Measurements from ENCODE around the gene TMCC2.
A peak's percentile ranks its signal among the peaks of the same experiment; 100 is the strongest.
"Not testable (repeated sequence)": the region's sequence is repeated elsewhere in the genome, so short reads cannot be mapped to it uniquely, and the experiment has no call there.

TMCC2 gene

DNA sequence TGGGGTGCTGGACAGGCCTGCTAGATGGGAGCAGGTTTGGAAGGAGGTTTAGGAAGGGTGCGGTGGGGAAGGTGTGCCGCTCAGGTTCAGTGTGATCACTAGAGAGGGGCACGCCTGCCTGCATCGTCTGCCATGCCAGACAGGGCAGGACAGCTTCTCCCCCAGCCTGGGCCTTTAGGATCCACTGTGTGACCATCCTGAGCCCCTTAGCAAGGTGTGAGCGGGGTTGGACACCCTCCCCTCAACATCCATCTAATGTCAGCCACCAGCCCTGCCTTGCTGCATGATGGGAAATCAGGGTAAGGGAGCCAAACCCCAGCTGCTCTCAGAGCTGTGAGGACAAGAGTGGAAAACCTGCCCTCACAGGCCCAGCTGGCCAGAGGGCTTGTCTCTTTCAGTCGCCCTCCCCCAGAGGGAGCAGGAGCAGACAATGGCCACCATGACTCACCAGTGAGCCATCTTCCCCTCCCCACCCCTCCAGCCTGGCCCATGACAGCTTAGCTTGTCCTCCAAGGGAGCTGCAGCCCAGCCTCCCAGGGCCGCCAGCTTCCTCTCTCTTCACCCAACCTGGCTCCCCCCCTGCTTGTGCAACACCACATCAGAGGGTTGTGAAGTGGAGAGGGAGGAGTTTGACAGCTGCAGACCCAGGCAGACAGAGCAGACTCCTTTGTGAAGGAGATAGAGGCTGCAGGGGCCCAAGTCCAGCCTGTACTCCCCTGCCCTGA, 56.8 kb downstream of the TMCC2 start:
- peak; percentile 92 for DNase-seq

- DNase-seq, result peak; percentile 61
These were observed 57.8 kb downstream of the TMCC2 start for GRCh38 chr1:205285381-205286101.

DNA sequence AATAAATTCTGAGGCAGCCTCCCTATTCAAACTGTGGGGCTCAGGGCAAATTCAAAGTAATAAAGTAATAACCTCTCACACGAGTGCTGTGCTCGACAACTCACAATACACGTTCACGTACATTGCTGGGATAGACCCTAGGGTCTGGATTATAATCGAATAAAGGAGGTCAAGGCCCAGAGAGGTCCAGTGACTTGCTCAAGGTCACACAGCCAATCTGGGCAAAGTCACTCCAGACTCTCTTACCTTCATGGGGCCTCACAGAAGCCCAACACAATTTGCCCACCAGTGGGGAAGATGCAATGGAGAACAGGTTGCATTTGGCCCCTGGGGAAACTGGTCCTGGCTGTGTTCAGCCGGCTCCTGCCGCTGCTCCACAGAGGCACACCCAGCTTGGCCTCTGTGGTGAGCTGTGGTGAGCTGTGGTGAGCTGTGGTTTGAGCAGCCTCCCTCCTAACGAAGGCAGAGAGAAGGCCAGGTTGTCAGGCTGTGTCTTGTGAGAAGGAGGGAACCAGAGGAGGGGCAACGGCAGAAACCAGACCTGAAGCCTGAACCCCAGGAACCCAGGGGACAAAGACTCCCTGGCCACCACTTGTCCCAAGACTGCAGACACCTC, 58.7 kb downstream of the TMCC2 start:
- peak; percentile 67 for DNase-seq

- DNase-seq, result no peak
These were observed 59.3 kb downstream of the TMCC2 start for GRCh38 chr1:205287076-205287475.

DNA sequence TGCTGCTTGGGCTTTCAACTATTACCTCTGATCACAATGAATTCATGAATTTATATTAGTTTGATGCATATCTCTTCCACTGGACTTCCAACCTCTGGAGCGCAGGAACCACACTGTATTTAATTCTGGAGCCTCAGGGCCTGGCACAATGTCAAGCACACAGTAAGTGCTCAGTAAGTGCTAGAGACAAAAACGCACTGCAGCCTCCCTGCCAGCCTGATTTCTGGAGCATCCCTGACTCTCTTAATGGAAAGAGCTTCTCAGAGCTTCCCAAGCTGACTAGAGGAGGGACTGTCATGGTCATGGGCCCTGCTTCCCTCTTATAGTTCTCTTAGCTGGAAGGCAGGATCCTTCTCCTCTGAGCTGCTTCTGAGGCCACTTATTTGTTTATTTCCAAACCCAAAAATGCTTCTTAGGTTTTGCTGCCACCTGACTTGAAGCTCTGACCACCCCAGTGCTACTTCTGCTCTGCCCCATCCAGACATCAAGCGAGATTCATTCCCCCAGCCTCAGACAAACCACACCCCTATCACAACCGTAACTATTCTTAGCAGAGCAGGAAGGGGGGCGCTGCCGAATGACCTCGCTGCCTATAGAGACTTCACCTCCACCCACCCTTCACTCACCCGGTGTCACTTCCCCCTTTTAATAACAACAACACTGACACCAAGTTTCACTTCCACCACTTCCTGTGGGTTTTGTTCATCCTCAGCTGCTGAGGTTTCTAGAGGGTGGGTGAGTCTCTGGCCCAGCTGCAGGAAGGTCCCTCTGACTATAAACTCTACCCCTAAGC, 60.2 kb downstream of the TMCC2 start:
- DNase-seq, result peak; percentile 75

DNA sequence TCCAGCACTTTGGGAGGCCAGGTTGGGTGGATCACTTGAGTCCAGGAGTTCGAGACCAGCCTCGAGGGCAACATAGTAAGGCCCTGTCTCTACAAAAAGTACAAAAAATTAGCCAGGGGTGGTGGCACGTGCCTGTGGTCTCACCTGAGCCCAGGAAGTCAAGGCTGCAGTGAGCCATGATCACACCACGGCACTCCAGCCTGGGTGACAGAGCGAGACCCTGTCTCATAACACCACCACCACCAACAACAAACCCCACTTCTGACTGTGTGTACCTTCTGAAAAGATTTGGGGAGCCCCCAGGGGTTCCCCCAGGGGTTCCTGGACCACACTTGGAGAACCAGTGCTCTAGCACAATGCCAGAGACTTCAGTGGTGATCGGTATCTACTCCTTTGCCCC, 63.9 kb downstream of the TMCC2 start:
- DNase-seq, result no peak

GRCh38 chr1:205293350-205294074, 65.8 kb downstream of the TMCC2 start:
- no peak for DNase-seq

DNA sequence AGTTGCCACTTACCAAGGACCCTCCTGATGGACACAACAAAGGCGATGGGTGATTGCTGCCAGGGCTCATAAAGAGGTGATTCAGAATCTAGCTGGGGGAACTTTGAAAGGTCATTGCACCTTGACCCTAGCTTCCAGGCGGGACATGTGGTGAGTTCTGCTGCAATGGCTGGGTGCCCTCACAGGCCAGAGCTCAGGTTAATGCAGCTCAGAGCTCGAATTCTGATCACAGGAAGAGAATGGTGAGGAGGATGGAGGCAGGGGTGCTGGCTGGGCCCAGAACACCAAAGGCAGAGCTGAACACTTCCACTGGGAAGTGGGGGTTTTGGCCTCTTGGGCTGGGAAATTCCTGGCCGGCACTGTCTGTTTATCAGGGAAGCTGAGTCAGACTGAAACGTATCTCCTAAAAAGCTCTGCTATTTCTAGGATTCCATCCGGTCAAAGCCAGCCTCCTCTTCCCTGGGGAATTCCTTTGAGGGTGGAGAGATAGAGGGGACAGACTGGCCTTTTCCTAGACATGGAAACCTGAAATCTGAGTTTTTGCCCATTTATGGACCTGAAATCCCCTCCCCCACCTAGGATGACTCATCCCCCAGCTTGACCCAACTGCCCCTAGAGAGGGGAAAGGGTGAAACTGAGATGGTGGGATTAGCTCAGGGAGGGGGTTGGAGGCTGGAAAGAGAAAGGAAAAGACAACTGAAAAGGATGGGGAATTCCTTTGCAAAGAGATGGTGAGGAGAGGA, 66.6 kb downstream of the TMCC2 start:
- no peak for DNase-seq

DNA sequence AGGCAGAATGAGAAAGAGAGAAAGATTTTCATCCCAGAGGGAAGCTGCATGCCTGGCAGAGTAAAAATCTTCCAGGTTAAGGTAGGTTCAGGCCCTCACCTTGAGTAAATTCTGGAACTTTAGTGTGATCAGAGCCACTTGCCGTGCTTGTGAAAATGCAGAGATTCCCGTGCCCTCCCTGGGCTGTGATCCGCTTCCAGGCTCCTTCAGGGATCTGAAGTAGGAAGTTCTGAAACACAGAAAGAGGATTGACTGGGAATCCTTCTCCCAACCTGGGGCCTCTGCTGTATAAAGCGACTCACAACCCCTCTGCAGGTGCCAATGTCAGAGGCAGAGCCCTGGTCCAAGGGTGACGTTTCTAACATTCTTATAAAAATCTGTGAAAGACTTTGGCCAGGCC, 67.2 kb downstream of the TMCC2 start:
- no peak for DNase-seq

DNA sequence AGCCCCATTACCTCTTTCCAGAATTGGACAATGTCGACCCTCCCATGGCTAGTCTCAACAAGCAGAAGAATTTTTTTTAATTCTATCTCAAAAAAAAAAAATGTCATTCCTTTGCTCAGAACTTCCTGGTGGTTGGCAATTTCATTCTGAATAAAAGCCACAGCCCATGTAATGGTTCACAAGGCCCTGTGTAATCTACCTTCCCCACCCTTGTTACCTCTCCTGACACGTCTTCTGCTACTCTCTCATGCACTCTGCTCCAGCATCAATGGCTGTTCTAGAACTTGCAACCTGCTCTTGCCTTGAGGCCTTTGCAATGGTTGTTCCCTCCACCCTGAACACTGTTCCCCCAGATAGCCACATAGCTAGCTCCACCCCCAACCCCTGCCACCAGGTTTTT, 68.4 kb downstream of the TMCC2 start:
- DNase-seq, result no peak

- not testable (repeated sequence) for DNase-seq
These were observed 69.9 kb downstream of the TMCC2 start for GRCh38 chr1:205297546-205298177.

- no peak for DNase-seq
These were observed 70.6 kb downstream of the TMCC2 start for GRCh38 chr1:205298191-205298994.

- no peak for DNase-seq
These were observed 72.4 kb downstream of the TMCC2 start for GRCh38 chr1:205300149-205300548.

GRCh38 chr1:205301205-205301821, 73.6 kb downstream of the TMCC2 start:
- DNase-seq, result no peak

GRCh38 chr1:205301842-205302588, 74.3 kb downstream of the TMCC2 start:
- DNase-seq, result no peak

DNA sequence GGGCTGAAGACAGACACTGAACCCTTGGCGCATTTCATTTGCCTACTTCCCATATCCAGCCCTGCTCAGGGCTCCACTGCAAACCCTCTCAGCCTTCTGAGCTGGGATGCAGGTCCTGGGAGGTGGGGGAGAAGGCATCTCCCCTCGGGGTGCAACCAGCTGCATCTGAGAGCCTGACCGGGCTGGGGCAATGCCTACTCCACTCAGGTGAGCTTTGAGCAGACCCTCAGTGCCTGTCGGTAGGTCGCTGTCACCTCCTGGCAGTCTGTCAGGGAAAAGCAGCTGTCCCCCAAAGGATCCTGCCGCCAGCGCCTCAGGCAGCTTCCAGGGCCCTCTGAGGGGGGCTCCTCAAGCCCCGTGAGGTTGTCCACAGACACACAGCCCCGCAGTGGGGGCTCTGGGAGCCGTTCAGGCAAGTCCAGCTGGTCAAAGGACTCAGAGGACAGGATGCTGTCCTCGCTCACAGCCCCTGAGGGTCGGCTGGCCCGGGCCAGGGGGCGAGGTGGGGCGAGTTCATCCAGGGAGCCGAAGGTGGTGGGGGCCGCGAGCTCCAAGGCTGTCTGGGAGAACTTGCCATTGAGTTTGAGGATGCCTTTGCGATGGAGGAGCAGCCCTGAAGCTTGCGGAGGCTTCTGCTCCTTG, 75.6 kb downstream of the TMCC2 start:
- DNase-seq, result no peak

GRCh38 chr1:205304046-205304694, 76.4 kb downstream of the TMCC2 start:
- DNase-seq, result no peak

- DNase-seq, result no peak
These were observed 76.9 kb downstream of the TMCC2 start for GRCh38 chr1:205304695-205305070.
